OCI-LY1 (cell line): Measurements from ENCODE around the gene ABR.
"Not testable (repeated sequence)": the region's sequence is repeated elsewhere in the genome, so short reads cannot be mapped to it uniquely, and the experiment has no call there.

Source experiments
- H2AFZ ChIP-seq: fragments of 200-600 bp; sonication (generic), shearing (Covaris generic); 2 replicates; pipeline ENCODE4 v1.6.0; 2014; ENCODE audit warnings: antibody characterized with exemption, mild to moderate bottlenecking, low read length
- H3F3A ChIP-seq: fragments of 200-600 bp; sonication (generic), shearing (Covaris generic); 2 replicates; pipeline ENCODE4 v1.6.0; 2014; ENCODE audit warnings: mild to moderate bottlenecking, antibody characterized with exemption, low read length, moderate library complexity; ENCODE audit not compliant: insufficient read depth
- H3K27ac ChIP-seq: fragments of 200-600 bp; sonication (generic); 2 replicates; pipeline ENCODE4 v1.5.1; 2014; ENCODE audit warnings: low read length, mixed run types, mild to moderate bottlenecking, low read depth; ENCODE audit not compliant: poor library complexity, severe bottlenecking
- H3K27me3 ChIP-seq: fragments of 200-600 bp; sonication (generic); 2 replicates; pipeline ENCODE4 v1.6.0; 2014; ENCODE audit warnings: antibody characterized with exemption, mild to moderate bottlenecking, low read length, moderate library complexity; ENCODE audit not compliant: insufficient read depth
- H3K36me3 ChIP-seq: fragments of 200-600 bp; sonication (generic); 2 replicates; pipeline ENCODE4 v1.6.1; 2014; ENCODE audit warnings: mild to moderate bottlenecking, antibody characterized with exemption, low read length, moderate library complexity, mixed read lengths; ENCODE audit not compliant: insufficient read depth
- H3K4me1 ChIP-seq: fragments of 200-600 bp; sonication (generic); 2 replicates; pipeline ENCODE4 v1.5.1; 2014; ENCODE audit warnings: mild to moderate bottlenecking, low read length, moderate library complexity; ENCODE audit not compliant: insufficient read depth, severe bottlenecking
- H3K4me2 ChIP-seq: fragments of 200-600 bp; sonication (generic), shearing (Covaris generic); 2 replicates; pipeline ENCODE4 v1.6.1; 2014; ENCODE audit warnings: low read length
- H3K4me3 ChIP-seq: fragments of 200-600 bp; sonication (generic); 2 replicates; pipeline ENCODE4 v1.5.1; 2014; ENCODE audit warnings: low read length, low read depth, mild to moderate bottlenecking, mixed read lengths; ENCODE audit not compliant: poor library complexity, severe bottlenecking
- H3K79me2 ChIP-seq: fragments of 200-600 bp; shearing (Covaris generic); 2 replicates; pipeline ENCODE4 v1.6.1; 2016; ENCODE audit warnings: mixed run types, low read length, mixed read lengths; ENCODE audit not compliant: insufficient read depth
- H3K9ac ChIP-seq: fragments of 200-600 bp; sonication (generic), shearing (Covaris generic); 2 replicates; pipeline ENCODE4 v1.6.1; 2014; ENCODE audit warnings: mild to moderate bottlenecking, low read length, mixed read lengths
- H3K9me2 ChIP-seq: fragments of 200-600 bp; sonication (generic), shearing (Covaris generic); 2 replicates; pipeline ENCODE4 v1.6.1; 2014; ENCODE audit warnings: low read depth, mild to moderate bottlenecking, low read length, mixed read lengths
- H3K9me3 ChIP-seq: fragments of 200-600 bp; shearing (Covaris generic); 2 replicates; pipeline ENCODE4 v1.6.1; 2014; ENCODE audit warnings: low read length, mixed read lengths
- H4K20me1 ChIP-seq: fragments of 200-600 bp; sonication (generic), shearing (Covaris generic); 2 replicates; pipeline ENCODE4 v1.6.0; 2016; ENCODE audit warnings: mild to moderate bottlenecking, low read length; ENCODE audit not compliant: insufficient read depth
- EZH2 ChIP-seq: fragments of 200-600 bp; sonication (generic), shearing (Covaris generic); IDR thresholded peaks from 2 replicates; pipeline ENCODE4 v1.8.0; 2017; ENCODE audit warnings: borderline replicate concordance, mixed run types, mild to moderate bottlenecking, antibody characterized with exemption, low read length, moderate library complexity, mixed read lengths
- TF ChIP-seq, protein P1 (sequence below): fragments of 200-600 bp; sonication (generic), shearing (Covaris generic); IDR thresholded peaks from 2 replicates; pipeline ENCODE4 v1.5.1; 2017; ENCODE audit warnings: mild to moderate bottlenecking, antibody characterized with exemption, low read length, moderate library complexity, mixed read lengths

Gene ABR

DNA sequence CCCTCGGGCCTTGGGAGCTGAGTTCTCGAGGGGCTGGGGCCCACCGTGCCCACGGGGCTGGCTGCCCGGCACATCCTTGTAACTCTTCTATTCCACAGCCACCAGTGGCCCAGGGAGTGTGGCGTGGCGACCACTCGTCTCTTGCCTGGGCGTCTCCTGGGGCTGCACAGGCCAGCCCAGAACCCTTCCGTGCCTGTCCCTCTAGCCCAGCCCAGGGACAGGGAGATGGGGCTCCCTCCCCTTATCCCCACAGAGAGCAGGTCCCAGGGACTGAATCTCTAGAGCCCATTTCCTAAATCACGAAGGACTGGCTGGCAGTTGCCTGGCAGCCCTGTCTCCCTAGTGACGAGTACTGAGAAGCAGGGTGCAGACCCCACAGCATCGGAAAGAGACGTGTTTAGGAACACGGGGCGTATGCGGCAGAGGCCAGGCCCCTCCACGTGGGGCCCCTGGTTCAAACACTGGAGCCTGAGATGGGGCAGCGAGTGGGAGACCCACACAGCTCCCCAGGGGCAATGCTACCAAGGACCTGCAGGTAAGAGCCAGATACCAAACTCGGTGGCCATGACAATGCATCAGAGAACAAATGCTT is 131.8 kb downstream of the ABR start:
- no peak overlapping the region for H3K9ac ChIP-seq
- TF ChIP-seq, protein P1, sequence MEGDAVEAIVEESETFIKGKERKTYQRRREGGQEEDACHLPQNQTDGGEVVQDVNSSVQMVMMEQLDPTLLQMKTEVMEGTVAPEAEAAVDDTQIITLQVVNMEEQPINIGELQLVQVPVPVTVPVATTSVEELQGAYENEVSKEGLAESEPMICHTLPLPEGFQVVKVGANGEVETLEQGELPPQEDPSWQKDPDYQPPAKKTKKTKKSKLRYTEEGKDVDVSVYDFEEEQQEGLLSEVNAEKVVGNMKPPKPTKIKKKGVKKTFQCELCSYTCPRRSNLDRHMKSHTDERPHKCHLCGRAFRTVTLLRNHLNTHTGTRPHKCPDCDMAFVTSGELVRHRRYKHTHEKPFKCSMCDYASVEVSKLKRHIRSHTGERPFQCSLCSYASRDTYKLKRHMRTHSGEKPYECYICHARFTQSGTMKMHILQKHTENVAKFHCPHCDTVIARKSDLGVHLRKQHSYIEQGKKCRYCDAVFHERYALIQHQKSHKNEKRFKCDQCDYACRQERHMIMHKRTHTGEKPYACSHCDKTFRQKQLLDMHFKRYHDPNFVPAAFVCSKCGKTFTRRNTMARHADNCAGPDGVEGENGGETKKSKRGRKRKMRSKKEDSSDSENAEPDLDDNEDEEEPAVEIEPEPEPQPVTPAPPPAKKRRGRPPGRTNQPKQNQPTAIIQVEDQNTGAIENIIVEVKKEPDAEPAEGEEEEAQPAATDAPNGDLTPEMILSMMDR = no peak
- TF ChIP-seq EZH2 = no peak
- no peak overlapping the region for H3K4me3 ChIP-seq
- H3F3A ChIP-seq = no peaks in the 10 kb centered on the region
- no peaks in the 10 kb centered on the region for H3K27me3 ChIP-seq
- H2AFZ ChIP-seq = no peak overlapping the region
- no peaks in the 10 kb centered on the region for H4K20me1 ChIP-seq
- H3K9me3 ChIP-seq = no peaks in the 10 kb centered on the region
- 0 out of 2 replicates have a peak, but pooled peaks cover 4% of the 10 kb centered on the region for H3K36me3 ChIP-seq
- H3K9me2 ChIP-seq = no peaks in the 10 kb centered on the region
- H3K79me2 ChIP-seq = no peaks in the 10 kb centered on the region
- no peaks in the 10 kb centered on the region for H3K4me1 ChIP-seq
- no peak overlapping the region for H3K4me2 ChIP-seq
- no peak overlapping the region for H3K27ac ChIP-seq

DNA sequence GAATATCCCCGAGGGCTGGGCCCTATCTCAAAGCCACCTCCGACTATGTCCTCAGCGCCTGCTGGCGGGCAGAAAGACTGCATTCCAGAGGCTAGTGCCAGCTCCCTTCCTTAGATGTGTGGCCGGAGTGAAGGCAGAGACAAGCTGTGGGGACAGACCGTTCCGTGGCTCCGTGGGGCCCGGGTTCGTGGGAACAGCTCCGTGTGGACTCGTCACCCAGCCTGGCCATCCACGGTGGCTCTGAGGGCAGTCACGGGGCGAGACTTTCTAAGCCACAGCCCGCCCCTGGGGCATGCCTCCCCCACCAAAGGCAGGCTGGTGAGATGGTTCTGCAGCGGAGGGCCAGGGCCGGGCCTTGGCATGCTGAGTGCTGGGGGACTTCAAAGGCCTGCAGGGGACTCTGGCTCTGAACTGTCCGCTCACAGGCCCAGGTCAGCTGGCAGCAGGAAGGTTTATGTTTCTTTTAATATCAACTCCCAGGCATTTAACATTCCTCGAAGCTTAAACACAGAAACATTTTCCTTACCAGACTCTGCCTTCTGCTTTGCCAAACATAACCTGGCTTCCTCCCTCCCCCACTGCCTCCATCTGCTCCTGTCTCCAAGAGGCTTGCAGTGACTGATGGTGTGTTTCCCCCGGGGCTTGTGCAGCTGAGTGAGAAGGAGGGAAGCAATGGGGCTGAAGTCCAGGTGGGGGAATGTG is 132.5 kb downstream of the ABR start:
- Histone ChIP-seq H4K20me1 (no peaks in the 10 kb centered on the region), H3K4me2 (no peak overlapping the region), H3K79me2 (no peaks in the 10 kb centered on the region)

DNA sequence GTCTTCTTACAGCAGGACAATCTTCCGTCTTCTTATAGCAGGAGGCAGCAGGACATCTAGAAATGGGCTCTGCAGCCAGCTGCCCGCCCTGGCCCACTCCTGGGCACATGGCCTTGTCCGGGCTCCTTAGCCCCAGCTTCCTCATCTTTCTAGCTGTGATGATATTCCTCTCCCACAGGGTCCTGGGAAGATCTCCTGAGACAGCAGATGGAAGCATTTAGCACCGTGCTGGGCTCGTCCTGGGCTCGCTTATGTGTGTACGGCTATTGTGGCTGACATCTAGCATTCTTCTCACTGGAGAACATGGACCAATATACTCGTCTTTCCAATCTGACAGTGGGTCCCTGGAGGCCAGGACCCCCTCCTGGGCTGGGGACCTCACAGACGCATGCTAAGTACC is 134.3 kb downstream of the ABR start:
- H3K4me1 ChIP-seq = no peaks in the 10 kb centered on the region
- H3K9ac ChIP-seq = no peak overlapping the region
- no peaks in the 10 kb centered on the region for H3K79me2 ChIP-seq
- H3K36me3 ChIP-seq = peaks cover 16% of the 10 kb centered on the region; the same call in 1 of the 2 replicates
- no peak overlapping the region for H3K4me3 ChIP-seq
- no peaks in the 10 kb centered on the region for H3F3A ChIP-seq
- TF ChIP-seq, protein P1 = no peak
- no peak for TF ChIP-seq EZH2
- no peak overlapping the region for H3K27ac ChIP-seq
- no peaks in the 10 kb centered on the region for H3K9me3 ChIP-seq
- H4K20me1 ChIP-seq = no peaks in the 10 kb centered on the region
- H2AFZ ChIP-seq = no peak overlapping the region
- no peaks in the 10 kb centered on the region for H3K27me3 ChIP-seq
- no peak overlapping the region for H3K4me2 ChIP-seq
- no peaks in the 10 kb centered on the region for H3K9me2 ChIP-seq

More for the DNA sequence above, 132.5 kb downstream of the ABR start:
- H3K9ac ChIP-seq = no peak overlapping the region
- no peaks in the 10 kb centered on the region for H3K27me3 ChIP-seq
- H3K4me3 ChIP-seq = no peak overlapping the region
- no peak overlapping the region for H2AFZ ChIP-seq
- H3K27ac ChIP-seq = no peak overlapping the region
- no peaks in the 10 kb centered on the region for H3K9me3 ChIP-seq
- H3K4me1 ChIP-seq = no peaks in the 10 kb centered on the region
- H3K36me3 ChIP-seq = peaks cover 10% of the 10 kb centered on the region; the same call in 1 of the 2 replicates
- H3K9me2 ChIP-seq = no peaks in the 10 kb centered on the region
- no peak for TF ChIP-seq EZH2
- TF ChIP-seq, protein P1 = no peak
- no peaks in the 10 kb centered on the region for H3F3A ChIP-seq

DNA sequence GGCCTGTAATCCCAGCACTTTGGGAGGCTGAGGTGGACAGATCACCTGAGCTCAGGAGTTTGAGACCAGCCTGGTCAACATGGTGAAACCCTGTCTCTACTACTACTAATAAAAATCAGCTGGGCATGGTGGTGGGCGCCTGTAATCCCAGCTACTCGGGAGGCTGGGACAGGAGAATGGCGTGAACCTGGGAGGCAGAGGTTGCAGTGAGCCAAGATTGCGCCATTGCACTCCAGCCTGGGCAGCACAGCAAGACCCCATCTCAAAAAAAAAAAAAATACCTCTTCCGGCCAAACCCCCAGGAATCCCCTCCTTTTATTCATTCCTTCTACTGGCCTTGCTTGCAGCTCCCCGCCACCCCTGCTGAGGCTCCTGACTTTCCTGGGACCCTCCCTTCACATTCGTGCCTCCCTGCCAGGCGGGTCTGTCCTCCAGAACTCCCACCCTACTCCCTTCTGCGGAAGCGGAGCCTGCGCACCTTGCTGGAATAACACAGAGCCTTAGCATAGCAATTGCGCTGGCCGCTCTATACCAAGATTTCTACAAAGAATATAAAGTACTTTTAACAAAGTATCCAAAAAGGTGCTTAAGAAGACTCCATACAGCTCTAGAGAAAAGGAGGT is 135.3 kb downstream of the ABR start:
- H3K36me3 ChIP-seq = peaks cover 16% of the 10 kb centered on the region; the same call in 1 of the 2 replicates
- H3F3A ChIP-seq, H3K27me3 ChIP-seq, H2AFZ ChIP-seq, H3K4me2 ChIP-seq, H3K9me2 ChIP-seq, H3K4me3 ChIP-seq, H4K20me1 ChIP-seq, H3K27ac ChIP-seq, H3K79me2 ChIP-seq, H3K4me1 ChIP-seq, H3K9me3 ChIP-seq, H3K9ac ChIP-seq: not testable (repeated sequence)
